Adrenal gland (tissue), 5 donors: ENCODE data around the gene HDAC4.

Experiments used
- POLR2A ChIP-seq, 2 donors: fragments of 450-650 bp; IDR thresholded peaks; one replicate each; pipeline ENCODE4 v1.6.1; 2017; ENCODE audit warnings: antibody characterized with exemption in 2 of 2, mild to moderate bottlenecking in 2 of 2, moderate library complexity in 1 of 2
- TF ChIP-seq, protein P1 (sequence below), 6 experiments: fragments of 450-650 bp in 4 of 6; fragments of 200-600 bp in 2 of 6; sonication (generic) in 1 of 6; IDR thresholded peaks; 1 replicate in 5 of 6; 2 replicates in 1 of 6; pipeline versions ENCODE4 v1.5.1 to v1.8.0; 2016 to 2021; ENCODE audit warnings: antibody characterized with exemption in 6 of 6, mild to moderate bottlenecking in 2 of 6, moderate library complexity in 1 of 6
- donor health status: DM: no; HTN: no; CAD: no.

DNA sequence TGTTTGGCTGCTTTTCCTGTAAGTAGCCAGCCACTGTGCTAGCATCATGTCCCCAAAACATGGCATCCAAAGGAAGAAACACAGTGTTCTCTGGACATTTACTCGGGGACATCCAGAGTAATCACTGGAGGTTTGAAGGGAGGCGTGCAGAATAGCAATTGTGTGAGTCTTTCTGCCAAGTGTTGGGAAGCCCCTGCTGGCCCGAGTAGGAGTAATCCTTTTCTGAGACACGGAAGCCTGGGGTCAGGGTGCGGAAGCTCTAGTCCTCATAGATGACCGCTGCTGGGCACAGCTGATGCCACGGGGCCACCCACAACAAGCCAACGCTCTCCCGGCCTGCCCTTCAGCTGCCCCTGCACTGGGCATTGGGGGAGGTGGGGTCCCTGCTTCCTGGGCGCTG is 24.8 kb upstream of the HDAC4 start:
- TF ChIP-seq, protein P1, sequence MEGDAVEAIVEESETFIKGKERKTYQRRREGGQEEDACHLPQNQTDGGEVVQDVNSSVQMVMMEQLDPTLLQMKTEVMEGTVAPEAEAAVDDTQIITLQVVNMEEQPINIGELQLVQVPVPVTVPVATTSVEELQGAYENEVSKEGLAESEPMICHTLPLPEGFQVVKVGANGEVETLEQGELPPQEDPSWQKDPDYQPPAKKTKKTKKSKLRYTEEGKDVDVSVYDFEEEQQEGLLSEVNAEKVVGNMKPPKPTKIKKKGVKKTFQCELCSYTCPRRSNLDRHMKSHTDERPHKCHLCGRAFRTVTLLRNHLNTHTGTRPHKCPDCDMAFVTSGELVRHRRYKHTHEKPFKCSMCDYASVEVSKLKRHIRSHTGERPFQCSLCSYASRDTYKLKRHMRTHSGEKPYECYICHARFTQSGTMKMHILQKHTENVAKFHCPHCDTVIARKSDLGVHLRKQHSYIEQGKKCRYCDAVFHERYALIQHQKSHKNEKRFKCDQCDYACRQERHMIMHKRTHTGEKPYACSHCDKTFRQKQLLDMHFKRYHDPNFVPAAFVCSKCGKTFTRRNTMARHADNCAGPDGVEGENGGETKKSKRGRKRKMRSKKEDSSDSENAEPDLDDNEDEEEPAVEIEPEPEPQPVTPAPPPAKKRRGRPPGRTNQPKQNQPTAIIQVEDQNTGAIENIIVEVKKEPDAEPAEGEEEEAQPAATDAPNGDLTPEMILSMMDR (IDR thresholded peaks at IDR 0.05): no peak
- no peak for TF ChIP-seq POLR2A (IDR thresholded peaks at IDR 0.05)
